Keratinocyte (primary cell): ENCODE data around the gene ARHGAP18. TPM values are rescaled to one million over a fixed set of nuclear protein-coding genes. Genes with fewer than 3 reads are reported as not detected.

Experiments used
- DNase-seq: peaks from one replicate; pipeline ENCODE4 v3.0.0-alpha.2; 2011; ENCODE audit warnings: low read depth, missing footprints, low spot score
- FAIRE-seq: peaks from 2 replicates; lab custom pipeline; 2011; peaks lifted over from hg19 to GRCh38; lab: Jason Lieb, UNC
- H2AFZ ChIP-seq: 2 replicates; pipeline ENCODE4 v1.6.0; 2012; ENCODE audit warnings: low read length, control low read depth, inconsistent platforms; ENCODE audit not compliant: control insufficient read depth
- H3K27ac ChIP-seq: 2 replicates; pipeline ENCODE4 v1.5.1; 2011; ENCODE audit warnings: low read length; ENCODE audit not compliant: control insufficient read depth, insufficient read depth
- H3K27me3 ChIP-seq: 3 replicates; pipeline ENCODE4 v1.6.0; 2011; ENCODE audit warnings: low read length; ENCODE audit not compliant: control insufficient read depth, insufficient read depth; ENCODE audit errors: extremely low read depth
- H3K36me3 ChIP-seq, 2 experiments: 2 replicates in 1 of 2; 3 replicates in 1 of 2; pipeline ENCODE4 v1.5.1; 2011; ENCODE audit warnings: low read length in 2 of 2, mild to moderate bottlenecking in 1 of 2; ENCODE audit not compliant: control insufficient read depth in 2 of 2, insufficient read depth in 2 of 2; ENCODE audit errors: extremely low read depth in 1 of 2
- H3K4me1 ChIP-seq: 3 replicates; pipeline ENCODE4 v1.5.1; 2011; ENCODE audit warnings: low read length; ENCODE audit not compliant: control insufficient read depth, insufficient read depth; ENCODE audit errors: extremely low read depth
- H3K4me2 ChIP-seq: 3 replicates; pipeline ENCODE4 v1.6.0; 2011; ENCODE audit warnings: low read depth, low read length; ENCODE audit not compliant: control insufficient read depth, insufficient read depth; ENCODE audit errors: extremely low read depth
- H3K4me3 ChIP-seq, 3 experiments: fragments of 200-600 bp in 1 of 3; sonication (generic) in 1 of 3; 2 replicates in 2 of 3; 3 replicates in 1 of 3; pipeline ENCODE4 v1.5.1; 2011 to 2016; ENCODE audit warnings: low read length in 3 of 3, mild to moderate bottlenecking in 3 of 3, control low read depth in 2 of 3, inconsistent platforms in 1 of 3, low read depth in 1 of 3, mixed read lengths in 1 of 3, mixed run types in 1 of 3, moderate library complexity in 1 of 3; ENCODE audit not compliant: control insufficient read depth in 2 of 3, insufficient read depth in 2 of 3; ENCODE audit errors: extremely low read depth in 1 of 3
- H3K79me2 ChIP-seq: 2 replicates; pipeline ENCODE4 v1.6.0; 2012; ENCODE audit warnings: low read length; ENCODE audit not compliant: control insufficient read depth, insufficient read depth
- H3K9ac ChIP-seq: 3 replicates; pipeline ENCODE4 v1.6.0; 2011; ENCODE audit warnings: low read length; ENCODE audit not compliant: control insufficient read depth, insufficient read depth; ENCODE audit errors: extremely low read depth
- H3K9me1 ChIP-seq: 3 replicates; pipeline ENCODE4 v1.6.0; 2011; ENCODE audit warnings: low read length; ENCODE audit not compliant: control insufficient read depth, insufficient read depth; ENCODE audit errors: extremely low read depth
- H3K9me3 ChIP-seq: 2 replicates; pipeline ENCODE4 v1.5.1; 2012; ENCODE audit warnings: low read depth, low read length; ENCODE audit not compliant: control insufficient read depth
- H4K20me1 ChIP-seq: 3 replicates; pipeline ENCODE4 v1.6.0; 2011; ENCODE audit warnings: low read length; ENCODE audit not compliant: control insufficient read depth, insufficient read depth; ENCODE audit errors: extremely low read depth
- EZH2 ChIP-seq: IDR thresholded peaks from one replicate; pipeline ENCODE4 v1.6.1; 2012; ENCODE audit warnings: inconsistent platforms, mild to moderate bottlenecking, low read length, moderate library complexity
- dilution Hi-C: fragments of 300-500 bp; cut with MboI; formaldehyde crosslinking; loops from one replicate; pipeline ENCODE4 v1.7.0; 2020; ENCODE audit warnings: low sequenced_read_pairs; ENCODE audit not compliant: extremely low pct_ligation_motif_present
- polyA plus RNA-seq, 5 experiments: library from polyadenylated mRNA; depleted of rRNA in 3 of 5; stranded (reverse) in 3 of 5; stranded (forward) in 1 of 5; unstranded in 1 of 5; fragments of >200 nt; gene quantifications; 1 replicate in 1 of 5; 2 replicates in 3 of 5; 3 replicates in 1 of 5; pipeline versions ENCODE4 v1.2.1 to v1.2.3, GENCODE V29; 2011 to 2012; ENCODE audit warnings: missing spikeins in 2 of 5, low read depth in 1 of 5, low replicate concordance in 1 of 5
- TF ChIP-seq, protein P1 (sequence below), 3 experiments: IDR thresholded peaks in 1 of 3; conservative IDR thresholded peaks in 1 of 3; optimal IDR thresholded peaks in 1 of 3; 2 replicates in 2 of 3; 3 replicates in 1 of 3; pipeline versions ENCODE3 to v1.5.1; 2011; ENCODE audit warnings: low read length in 3 of 3, mild to moderate bottlenecking in 3 of 3, moderate library complexity in 2 of 3, control low read depth in 1 of 3, inconsistent platforms in 1 of 3; ENCODE audit not compliant: insufficient read depth in 2 of 3; ENCODE audit errors: extremely low read depth in 1 of 3

Gene ARHGAP18
- polyA plus RNA-seq, 1 donor (not counting 4 experiments of a cell fraction or from before 2014, with no cell fraction given) = 17.7 TPM

DNA sequence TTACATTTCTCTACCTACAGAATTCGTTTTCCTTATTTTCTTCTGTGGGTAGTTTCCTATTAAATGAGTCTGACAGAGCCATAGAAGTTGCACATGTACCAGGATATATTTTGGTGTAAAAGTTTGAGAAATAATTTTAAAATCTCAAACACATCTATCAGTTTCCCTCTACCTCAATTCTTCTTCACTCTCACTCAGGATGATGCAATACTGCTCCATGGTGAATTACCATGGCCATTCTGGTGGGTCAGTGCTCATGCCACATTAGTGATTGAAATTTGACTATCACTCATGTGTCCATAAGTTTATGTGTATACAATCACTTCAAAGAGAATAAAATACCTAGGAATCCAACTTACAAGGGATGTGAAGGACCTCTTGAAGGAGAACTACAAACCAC is 151.7 kb downstream of the ARHGAP18 start:
- TF ChIP-seq, protein P1, sequence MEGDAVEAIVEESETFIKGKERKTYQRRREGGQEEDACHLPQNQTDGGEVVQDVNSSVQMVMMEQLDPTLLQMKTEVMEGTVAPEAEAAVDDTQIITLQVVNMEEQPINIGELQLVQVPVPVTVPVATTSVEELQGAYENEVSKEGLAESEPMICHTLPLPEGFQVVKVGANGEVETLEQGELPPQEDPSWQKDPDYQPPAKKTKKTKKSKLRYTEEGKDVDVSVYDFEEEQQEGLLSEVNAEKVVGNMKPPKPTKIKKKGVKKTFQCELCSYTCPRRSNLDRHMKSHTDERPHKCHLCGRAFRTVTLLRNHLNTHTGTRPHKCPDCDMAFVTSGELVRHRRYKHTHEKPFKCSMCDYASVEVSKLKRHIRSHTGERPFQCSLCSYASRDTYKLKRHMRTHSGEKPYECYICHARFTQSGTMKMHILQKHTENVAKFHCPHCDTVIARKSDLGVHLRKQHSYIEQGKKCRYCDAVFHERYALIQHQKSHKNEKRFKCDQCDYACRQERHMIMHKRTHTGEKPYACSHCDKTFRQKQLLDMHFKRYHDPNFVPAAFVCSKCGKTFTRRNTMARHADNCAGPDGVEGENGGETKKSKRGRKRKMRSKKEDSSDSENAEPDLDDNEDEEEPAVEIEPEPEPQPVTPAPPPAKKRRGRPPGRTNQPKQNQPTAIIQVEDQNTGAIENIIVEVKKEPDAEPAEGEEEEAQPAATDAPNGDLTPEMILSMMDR (optimal IDR thresholded peaks at IDR 0.05 in 1 of 3, IDR thresholded peaks at IDR 0.05 in 1 of 3, conservative IDR thresholded peaks at IDR 0.05 in 1 of 3; ENCODE audit: extremely low read depth in 1 of 3, insufficient read depth in 2 of 3, low read length in 3 of 3) = no peak
- no peak for TF ChIP-seq EZH2
- Histone ChIP-seq H2AFZ (no peak overlapping the region), H3K27me3 (no peaks in the 10 kb centered on the region), H3K4me2 (no peak overlapping the region), H3K79me2 (no peaks in the 10 kb centered on the region), H3K9ac (no peak overlapping the region), H3K4me1 (no peaks in the 10 kb centered on the region), H3K9me3 (no peaks in the 10 kb centered on the region), H3K4me3 (no peak overlapping the region), H3K9me1 (no peaks in the 10 kb centered on the region), H3K27ac (no peak overlapping the region), H4K20me1 (no peaks in the 10 kb centered on the region), H3K36me3 (no peaks in the 10 kb centered on the region)
- no peak for DNase-seq
- FAIRE-seq = no peak
- dilution Hi-C loops = no loop called here

DNA sequence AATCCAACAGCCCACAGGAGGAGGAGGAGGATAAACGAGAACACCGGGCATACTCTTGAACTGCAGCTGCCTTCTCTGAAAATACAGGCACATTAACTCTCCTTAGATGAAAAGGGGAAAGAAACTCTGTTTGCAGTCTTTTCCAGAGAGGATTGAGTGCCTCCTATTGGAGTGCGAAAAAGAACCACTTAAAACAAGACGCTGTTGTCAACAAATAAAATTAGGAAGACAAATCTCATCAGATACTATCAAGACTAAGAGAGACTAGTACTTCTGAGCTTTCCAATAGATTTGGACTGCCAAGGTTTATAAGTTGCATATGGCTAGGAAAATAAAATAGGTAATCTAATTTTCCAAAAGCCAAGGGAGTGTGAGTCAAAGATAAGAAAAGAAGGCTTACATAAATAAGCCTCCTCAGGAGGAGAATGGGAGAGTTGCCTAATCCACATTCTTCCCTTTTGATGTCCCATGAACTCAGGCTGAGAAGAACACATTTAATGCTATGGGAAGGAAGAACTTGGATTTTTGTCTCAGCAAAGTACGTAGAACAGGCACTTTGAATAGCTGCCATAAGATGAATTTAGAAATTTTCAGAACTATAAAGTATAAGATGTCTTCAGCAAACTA is 154.7 kb downstream of the ARHGAP18 start:
- no peaks in the 10 kb centered on the region for H3K36me3 ChIP-seq
- no peak for FAIRE-seq

More for the DNA sequence above, 154.7 kb downstream of the ARHGAP18 start:
- Histone ChIP-seq H4K20me1 (no peaks in the 10 kb centered on the region), H3K27ac (no peak overlapping the region), H3K9me1 (no peaks in the 10 kb centered on the region), H3K4me1 (no peaks in the 10 kb centered on the region), H3K79me2 (no peaks in the 10 kb centered on the region), H2AFZ (no peak overlapping the region), H3K4me2 (no peak overlapping the region), H3K9ac (no peak overlapping the region), H3K4me3 (no peak overlapping the region), H3K9me3 (no peaks in the 10 kb centered on the region), H3K27me3 (no peaks in the 10 kb centered on the region)
- dilution Hi-C loops = no loop called here
- DNase-seq = no peak
- no peak for TF ChIP-seq EZH2
- TF ChIP-seq, protein P1 (optimal IDR thresholded peaks at IDR 0.05 in 1 of 3, IDR thresholded peaks at IDR 0.05 in 1 of 3, conservative IDR thresholded peaks at IDR 0.05 in 1 of 3; ENCODE audit: extremely low read depth in 1 of 3, insufficient read depth in 2 of 3, low read length in 3 of 3) = no peak
